Kasumi-1 (cell line): ENCODE results near the gene CEP72.
"Not testable (repeated sequence)": the region's sequence is repeated elsewhere in the genome, so short reads cannot be mapped to it uniquely, and the experiment has no call there.

Experiments
- DNase-seq, 2 experiments: peaks; one replicate each; lab custom pipeline; 2025; lab: John Stamatoyannopoulos, UW

Gene CEP72, protein sequence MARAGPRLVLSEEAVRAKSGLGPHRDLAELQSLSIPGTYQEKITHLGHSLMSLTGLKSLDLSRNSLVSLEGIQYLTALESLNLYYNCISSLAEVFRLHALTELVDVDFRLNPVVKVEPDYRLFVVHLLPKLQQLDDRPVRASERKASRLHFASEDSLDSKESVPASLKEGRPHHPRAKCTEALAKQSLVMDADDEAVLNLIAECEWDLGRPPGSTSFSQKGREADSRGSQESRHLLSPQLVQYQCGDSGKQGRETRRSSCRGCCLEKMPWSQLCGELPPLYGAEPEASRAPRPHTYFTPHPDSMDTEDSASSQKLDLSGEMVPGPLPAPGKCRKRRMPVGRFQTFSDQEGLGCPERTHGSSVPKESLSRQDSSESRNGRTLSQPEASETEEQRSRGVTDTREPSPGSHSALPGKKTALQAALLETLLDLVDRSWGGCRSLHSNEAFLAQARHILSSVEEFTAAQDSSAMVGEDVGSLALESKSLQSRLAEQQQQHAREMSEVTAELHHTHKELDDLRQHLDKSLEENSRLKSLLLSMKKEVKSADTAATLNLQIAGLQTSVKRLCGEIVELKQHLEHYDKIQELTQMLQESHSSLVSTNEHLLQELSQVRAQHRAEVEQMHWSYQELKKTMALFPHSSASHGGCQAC

DNA sequence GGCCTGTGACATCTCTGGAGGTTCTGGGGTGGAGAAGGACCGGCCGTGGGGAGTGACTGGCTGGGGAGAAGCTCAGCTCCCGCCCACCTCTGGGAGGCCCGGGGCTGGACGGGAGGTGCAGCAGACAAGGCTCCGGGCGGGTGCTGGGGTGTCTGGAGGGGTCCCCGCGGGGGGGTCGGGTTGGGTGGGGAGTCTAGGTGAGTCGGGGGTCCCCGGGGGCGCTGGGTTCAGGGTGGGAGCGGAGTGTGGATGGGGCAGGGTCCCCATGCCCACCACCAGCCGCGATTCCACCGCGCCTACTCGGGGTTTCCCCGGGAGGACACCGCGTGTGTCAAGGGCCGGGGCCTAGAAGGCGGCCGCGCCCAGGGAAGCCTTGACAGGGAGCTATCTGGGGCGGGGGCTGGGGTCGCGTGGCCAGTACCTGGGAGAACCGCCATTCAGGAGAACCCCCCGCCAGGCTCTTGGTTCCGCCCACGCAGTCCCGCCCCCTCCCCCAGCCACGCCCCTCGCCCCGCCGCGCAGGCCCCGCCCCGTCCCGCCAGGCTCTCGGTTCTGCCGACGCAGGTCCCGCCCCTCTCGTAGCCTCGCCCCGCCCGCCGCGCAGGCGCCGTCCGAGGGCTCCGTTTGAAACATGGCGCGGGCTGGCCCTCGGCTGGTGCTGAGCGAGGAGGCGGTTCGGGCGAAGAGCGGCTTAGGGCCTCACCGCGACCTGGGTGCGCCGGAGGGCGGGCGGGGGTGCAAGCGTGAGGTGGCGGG lies at the start of gene CEP72:
CEP72 (plus strand) TSS at position 610 of the 756 bp plus-strand sequence; CDS start at position 632, 22 bp downstream.
- peak; percentile 68 to 78 for DNase-seq

DNA sequence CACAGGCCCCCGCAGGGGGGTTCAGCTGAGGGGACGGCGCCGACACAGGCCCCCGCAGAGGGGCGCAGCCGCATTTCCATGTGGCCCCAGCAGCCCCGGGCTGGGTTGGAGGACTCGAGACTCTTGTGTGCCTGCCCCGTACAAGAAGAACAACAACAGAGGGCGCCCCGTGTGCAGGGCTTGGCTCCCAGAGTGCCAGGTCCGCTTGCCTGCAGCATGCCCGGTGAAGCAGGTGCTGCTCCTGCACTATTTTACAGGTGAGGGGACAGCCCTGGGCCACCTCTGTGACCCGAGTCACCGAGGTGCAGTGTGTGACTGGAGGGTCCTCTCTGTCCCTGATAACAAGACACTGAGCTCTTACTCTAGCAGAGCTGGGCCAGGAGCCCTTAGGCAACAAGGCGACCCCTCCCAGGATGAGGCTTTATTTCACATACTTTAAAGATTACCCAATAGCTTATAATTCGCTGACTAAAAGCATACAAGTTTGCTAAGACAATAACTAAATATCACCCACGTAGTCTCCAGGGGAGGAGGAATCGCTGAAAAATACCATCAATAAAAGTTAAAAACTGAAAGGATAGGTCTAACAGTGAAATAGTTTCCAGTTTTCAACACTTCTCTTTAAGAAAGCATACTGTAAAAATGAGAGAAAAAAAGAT lies 46.2 kb upstream of the CEP72 start:
- no peak for DNase-seq

DNA sequence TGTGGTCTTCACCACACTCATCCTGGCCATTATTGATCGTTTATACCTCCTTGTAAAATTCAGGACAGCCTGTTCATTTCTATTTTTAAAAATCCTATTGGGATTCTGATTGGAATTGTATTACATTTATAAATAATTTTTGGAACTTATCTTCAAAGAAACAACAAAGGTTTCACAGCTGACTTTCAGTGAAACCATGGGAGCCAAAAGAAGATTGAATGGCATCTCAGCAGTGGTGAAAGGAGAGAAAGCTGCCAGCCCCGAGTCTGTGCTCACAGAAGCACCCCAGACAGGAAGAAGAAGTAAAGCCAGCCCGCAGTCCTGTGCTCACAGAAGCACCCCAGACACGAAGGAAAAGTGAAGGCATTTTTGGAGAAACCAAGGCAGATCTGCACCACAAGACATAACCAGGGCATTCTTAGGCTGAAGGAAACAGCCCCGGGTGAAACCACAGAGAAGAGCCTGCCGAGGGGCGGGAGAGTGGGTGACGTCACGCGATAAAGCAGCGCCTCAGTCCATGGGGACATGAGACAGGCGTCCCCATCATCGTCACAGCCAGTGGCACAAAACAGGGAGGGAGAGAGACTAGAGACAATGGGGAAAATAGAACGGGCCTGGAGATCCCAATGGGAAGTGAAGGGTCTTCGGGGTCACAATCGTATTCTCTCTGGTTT lies 45.4 kb upstream of the CEP72 start:
- no peak for DNase-seq

DNA sequence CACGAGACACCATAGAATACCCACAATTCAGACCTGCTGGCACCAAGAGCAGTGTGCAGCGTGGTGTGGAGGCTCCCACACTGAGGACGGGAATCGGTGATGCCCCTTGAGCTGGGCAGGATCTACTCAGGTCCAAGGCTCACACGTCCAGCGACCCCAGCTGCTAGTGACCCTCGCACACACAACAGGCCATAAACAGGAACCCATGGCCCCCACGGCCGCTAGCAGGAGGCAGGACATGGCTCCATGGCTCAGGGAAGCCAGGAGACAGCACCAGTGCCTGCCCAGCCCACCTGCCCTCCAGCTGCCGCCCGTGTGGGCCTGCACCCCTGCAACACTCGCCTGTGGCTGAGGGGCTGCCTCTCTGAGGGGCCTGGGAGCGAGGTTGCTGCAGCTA lies 44.5 kb upstream of the CEP72 start:
- DNase-seq: no peak

DNA sequence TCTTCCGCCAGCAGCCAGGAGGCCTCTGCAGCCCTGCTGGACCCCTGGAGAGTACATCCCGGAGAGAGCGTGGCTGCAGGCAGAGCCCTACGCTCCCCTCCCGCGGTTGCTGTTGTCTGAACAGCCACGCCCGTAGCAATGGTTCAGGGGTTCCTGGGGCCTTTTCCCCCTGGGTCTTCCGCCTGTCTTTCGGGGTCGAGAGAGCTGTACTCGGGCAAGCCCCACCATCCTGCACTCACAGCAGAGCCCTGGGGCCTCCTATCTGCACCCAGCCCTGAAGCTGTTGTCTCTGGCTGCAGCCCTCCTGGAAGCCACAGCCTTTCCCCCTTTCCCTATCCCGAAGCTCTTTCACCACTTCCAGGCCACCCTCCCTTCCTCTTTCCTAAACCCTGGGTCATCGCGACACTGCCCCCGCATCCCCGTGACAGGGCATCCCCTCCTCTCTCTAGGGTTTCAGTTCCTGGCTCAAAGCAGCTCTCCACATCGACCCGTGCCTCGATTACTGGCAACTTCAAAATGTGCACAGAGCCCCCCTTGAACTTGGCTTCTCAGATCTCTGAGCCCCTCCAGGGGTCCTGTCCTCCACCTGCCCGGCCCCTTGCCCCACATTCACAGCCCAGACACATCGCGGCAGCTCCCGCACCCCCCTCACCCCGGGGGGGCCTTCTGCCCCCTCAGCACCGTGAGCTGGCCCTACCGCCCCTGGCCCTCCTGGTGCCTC lies 43.9 kb upstream of the CEP72 start:
- no peak for DNase-seq

DNA sequence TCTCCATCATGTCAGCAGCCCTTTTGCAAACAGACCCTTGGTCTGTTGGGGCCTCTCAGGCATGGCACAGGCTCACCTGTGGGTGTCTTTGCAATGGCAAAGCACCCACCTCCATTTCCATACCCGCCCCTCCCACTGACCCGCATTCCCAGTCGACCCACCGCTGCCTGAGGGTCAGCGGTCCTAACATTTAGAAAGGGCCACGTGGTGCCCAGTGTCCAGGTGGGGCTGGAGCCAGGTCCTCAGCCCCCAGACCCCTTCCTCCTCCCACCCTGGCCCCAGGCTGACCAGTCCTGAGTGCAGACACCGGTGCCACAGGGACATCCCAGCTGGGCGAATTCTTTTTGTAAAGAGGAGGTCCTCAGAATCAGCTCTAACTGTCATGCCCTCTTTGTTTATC lies 43.3 kb upstream of the CEP72 start:
- no peak for DNase-seq

DNA sequence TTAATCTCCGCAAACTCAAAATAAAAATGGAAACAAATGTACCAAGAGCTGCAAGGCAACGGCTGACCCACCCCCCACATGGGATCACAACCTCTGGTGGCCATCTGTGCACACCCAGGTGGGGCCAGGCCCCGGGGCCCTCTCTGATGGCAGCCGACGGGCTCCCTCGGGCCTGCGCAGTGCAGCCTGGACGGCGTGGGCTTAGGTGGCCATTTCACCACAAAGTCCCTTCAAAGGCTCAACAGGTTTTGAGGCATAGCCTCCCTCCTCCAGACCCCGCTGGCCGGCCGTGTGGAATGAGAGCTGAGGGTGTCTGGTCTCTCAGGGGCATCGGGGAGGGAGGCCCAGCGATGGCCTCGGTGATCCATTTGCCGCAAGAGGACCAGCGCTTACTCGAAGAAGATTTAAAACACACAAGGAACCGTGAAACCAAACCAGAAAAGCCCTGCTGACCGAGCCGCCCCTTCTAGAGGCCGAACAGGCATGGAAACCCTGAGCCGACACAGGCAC lies 42.7 kb upstream of the CEP72 start:
- DNase-seq: no peak

DNA sequence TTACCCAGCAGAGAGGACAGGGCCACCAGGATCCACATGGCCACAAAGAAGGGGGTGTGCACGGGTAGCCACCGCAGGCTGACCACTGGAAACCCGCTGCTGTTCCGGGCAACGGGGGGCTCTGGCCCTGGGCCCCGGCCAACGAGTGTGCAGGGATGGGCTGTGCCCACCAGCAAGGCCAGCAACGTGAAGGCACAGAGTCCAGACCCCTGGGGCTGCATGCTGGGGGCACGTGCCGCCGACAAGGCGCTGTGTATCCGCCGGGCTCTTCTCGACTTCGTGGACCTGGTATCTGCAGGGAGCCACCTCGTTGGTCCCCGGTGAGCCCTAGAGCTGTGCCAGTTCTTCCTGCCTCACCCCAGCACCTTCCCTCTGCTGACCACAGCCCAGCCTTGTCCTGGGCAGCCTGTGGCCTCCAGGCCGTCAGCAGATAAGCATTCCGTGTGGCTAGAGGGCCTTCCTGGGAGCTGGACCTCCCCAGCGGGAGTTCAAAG lies 42.2 kb upstream of the CEP72 start:
- no peak for DNase-seq

DNA sequence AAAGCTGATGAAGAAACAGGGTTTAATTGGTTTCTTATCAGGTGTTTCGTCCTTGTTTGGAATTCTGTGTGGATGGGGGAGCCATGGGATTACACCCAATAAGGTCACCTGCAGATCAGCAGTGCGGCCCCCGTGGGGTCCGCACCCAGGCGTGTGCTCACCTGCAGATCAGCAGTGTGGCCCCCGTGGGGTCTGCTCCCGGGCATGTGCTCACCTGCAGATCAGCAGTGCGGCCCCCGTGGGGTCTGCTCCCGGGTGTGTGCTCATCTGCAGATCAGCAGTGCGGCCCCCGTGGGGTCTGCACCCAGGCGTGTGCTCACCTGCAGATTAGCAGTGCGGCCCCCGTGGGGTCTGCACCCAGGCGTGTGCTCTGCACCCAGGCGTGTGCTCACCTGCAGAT lies 41.7 kb upstream of the CEP72 start:
- DNase-seq: no peak

DNA sequence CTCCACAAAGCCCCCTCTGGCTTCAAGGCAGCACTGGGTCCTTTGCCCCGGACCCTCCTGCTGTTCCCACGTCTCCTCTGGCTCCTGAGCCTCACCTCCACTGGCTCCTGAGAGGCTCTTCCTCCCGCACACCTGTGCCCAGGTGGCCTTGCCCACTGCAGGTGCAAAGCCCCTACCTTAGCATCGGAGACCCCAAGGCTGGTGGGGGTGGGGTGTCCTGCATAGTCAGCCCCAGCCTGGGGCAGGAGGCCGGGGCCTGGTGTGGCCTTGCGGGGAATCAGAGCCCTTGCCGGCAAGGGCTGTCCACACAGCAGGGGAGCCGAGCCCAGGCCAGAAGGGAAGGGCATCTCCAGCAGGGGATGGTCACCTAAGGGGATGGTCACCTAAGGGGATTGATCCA lies 41.3 kb upstream of the CEP72 start:
- no peak for DNase-seq

DNA sequence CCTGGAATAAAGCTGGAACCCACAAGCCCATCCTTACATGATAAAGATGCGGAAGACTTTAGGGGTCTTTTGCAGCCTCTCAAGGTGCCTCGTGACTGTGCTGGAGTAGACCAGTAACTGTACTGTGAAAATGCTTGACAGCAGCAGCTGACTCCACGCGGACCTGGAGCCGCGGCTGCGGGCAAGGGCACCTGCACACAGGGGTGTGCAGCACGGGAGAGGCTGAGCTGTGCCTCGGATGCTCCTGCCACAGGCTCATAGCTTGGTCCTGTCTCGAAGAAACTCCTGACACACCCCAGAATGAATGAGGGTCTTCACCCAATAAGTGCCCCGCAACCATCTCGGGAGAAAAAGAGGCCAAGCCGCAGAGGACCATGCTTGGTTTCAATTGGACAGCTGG lies 40.3 kb upstream of the CEP72 start:
- no peak for DNase-seq

DNA sequence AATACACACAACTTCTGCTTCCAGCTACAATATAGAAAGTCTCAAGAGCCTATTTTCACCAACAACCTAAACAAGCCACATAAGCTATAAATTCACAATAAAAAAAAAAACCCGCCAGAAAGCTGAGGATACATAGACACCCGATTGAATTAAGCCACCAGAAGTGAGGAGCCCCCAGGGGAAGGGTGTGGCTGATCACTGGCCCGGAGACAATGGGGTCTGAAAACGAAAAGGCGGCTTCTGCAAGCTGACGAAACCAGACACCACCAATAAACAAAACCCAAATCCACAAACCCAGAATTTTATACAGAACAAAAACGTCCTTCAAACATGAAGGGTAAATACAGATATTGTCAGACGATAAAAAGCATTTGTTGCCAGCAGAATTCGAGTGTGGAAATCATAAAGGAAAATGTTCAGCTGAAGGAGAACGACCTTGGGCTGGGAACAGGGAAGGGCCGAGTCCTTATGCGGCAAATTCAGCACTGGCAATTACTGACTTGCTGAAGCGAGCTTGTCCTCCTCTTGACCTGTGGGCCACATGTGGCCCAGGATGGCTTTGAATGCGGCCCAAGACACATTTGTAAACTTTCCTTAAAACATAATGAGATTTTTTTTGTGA lies 39.6 kb upstream of the CEP72 start:
- no peak for DNase-seq

DNA sequence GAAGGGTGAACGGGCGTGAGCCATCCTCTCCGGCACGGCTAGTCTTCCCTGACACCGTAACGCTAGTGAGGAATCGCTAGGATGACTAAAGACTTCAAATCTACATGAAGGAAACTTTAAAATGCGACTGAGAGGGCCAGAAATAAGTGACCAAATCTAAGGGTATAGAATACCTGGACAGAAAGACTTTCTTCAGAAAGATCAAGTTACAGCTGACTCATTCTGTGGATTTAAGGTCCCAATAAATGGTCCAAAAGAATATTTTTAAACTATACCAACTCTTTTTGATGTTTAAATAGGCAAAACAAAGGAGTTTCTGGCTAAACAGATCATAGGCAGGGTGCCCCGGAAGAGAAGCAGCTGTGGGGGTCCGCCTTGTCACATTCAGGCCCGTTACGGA lies 38.9 kb upstream of the CEP72 start:
- DNase-seq: no peak

DNA sequence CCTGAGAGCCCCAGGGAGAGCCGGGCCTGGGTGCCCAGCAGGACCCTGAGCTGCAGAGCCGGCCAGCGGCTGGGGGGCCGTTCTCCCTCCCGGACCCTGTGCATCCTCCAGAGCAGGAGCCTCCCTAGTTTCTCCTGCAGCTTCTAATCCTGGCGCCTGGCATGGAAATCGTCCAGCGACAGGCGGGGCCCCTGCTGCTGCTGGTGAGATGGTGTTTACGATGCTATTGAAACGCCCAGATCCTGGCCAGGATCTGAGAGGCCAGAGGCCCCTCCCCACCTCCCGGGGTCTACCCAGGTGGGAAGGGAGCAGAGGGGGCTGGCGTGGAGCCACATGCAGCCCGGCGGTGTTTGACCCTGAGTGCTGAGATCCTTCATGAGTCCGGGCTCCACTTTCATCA lies 38.2 kb upstream of the CEP72 start:
- DNase-seq: no peak

DNA sequence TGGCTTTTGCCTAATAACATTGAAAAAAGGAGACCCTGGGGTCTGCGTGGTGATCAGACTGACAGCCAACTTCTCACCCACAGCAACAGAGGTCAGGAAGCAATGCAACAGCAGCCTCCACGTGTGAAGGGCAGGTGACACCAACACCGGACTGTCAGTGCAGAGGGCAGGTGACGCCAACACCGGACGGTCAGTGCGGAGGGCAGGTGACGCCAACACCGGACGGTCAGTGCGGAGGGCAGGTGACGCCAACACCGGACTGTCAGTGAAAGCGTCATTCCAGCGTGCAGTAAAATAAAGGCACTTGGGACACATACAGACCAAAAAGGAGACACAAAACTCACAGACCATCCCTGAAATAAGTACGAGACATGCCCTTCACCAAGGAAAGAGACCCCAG lies 37.2 kb upstream of the CEP72 start:
- DNase-seq: no peak

DNA sequence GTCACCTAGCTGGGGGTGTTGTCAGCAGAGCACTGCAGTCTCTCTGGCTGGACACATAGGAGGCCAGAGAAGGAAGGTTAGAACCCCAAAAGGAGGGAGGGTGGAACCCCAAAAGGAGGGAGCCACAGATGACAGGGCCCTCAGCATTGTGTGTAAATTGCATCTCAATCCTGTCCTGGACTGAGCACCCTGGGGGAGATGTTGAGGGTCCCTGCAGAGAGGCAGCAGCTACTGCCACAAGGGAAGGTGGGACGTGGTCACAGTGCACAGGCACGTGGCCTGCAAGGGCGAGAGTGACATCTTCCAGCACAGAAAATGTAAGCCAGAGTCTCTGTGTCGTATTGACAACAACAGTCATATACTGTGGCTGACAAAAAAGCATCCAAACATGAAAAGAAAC lies 36.5 kb upstream of the CEP72 start:
- no peak for DNase-seq

DNA sequence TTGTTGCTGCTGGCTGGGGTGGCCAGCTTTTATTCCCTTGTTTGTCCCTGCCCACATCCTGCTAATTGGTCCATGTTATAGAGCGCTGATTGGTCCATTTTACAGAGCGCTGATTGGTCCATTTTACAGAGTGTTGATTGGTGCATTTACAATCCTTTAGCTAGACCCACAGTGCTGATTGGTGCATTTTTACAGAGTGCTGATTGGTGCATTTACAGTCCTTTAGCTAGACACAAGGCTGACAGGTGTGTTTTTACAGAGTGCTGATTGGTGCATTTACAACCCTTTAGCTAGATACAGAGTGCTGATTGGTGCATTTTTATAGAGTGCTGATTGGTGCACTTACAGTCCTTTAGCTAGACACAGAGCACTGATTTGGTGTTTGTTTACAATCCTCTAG lies 34.9 kb upstream of the CEP72 start:
- not testable (repeated sequence) for DNase-seq

DNA sequence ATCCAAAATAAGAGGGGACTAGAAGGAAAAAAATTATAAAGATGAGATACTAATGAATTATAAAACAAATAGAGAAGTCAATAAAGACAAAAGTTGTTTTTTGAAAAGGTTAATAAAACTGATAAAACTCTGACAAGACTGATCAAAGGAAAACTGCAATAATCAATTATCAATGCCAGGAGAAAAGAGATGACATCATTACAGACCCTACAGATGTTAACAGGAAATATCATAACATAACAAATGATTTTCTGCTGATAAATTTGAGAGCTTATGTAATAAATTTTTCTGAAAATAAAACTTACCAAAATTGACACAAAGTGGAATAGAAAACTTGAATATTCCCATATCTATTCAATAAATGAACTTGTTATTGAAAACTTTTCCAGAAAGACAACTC lies 34.3 kb upstream of the CEP72 start:
- no peak for DNase-seq

DNA sequence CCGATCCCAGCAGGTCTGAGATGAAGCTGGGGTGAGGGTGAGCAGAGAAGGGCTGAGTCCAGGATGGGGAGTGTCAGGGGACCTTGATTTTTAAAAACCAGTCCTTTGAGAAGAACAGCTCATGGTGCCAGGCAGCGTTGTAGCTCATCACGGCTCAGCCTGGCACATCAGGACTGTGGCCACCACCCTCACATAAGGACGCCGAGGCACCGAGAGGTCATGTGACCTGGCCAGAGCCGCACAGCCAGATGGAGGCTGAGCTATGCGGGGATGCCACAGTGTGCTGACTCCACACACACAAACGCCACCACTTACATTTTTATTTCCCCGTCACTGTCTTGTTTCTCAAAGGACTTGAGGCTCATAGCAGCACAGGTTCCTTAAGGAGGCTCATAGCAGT lies 32.9 kb upstream of the CEP72 start:
- DNase-seq: no peak

DNA sequence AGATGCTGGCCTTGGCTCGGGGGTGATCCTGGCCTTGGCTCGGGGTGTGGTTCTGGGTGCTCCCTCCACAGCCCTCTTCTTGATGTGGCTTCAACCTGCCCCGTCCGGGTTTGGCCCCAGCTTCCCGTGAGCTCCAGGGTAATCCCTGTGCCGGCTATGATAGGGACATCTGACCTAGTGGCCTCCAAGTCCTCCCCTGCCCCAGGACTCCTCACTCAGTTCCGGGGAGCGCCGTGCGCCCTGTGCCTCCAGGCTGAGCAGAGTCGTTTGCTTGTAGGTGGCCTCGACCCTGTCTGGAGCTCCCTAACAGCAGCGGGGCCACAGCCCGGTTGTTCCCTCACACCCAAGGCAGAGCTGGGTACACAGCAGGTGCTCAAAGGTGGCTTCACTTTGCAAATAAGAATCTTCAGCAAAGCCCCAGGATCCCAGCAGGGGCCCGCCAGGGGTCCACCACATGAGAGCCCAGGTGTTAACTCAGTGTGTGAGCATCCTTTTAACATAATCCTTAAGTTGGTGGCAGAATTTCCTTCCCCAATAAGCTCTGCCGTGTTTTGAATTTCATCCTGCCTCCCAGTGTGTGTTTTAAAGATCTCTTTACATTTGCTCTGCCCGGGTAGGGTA lies 32.3 kb upstream of the CEP72 start:
- no peak for DNase-seq
